Activated T-helper 17 cell treated with anti-CD3 and anti-CD28 coated beads, Interleukin-2, amount 50 U/mL, for 72 hours (primary cell): ENCODE data around the gene GSN. TPM values are rescaled to one million over a fixed set of nuclear protein-coding genes. Genes with fewer than 3 reads are reported as not detected.

Source experiments
- ATAC-seq: fragments of 150-1000 bp; cut with Tn5 transposase; replicated peaks from 2 replicates; pipeline ENCODE4 v1.10.0; 2021; ENCODE audit warnings: mild to moderate bottlenecking, moderate library complexity
- H3K27ac Mint-ChIP-seq: one replicate; pipeline ENCODE4 v1.8.0; 2022; ENCODE audit warnings: mixed read lengths
- H3K27me3 Mint-ChIP-seq: one replicate; pipeline ENCODE4 v1.8.0; 2022; ENCODE audit warnings: mixed read lengths
- H3K36me3 Mint-ChIP-seq: one replicate; pipeline ENCODE4 v1.8.0; 2022; ENCODE audit warnings: low read depth, mild to moderate bottlenecking, mixed read lengths
- H3K4me1 Mint-ChIP-seq: one replicate; pipeline ENCODE4 v1.8.0; 2022; ENCODE audit warnings: mixed read lengths
- H3K4me3 Mint-ChIP-seq: one replicate; pipeline ENCODE4 v1.8.0; 2022; ENCODE audit warnings: mild to moderate bottlenecking, mixed read lengths
- H3K9me3 Mint-ChIP-seq: one replicate; pipeline ENCODE4 v1.8.0; 2022; ENCODE audit warnings: mixed read lengths
- total RNA-seq, 2 donors: library from RNA; stranded (reverse); gene quantifications; one replicate each; pipeline ENCODE4 v1.2.3, GENCODE V29; 2022

GSN gene
- total RNA-seq, result 1 to 10 TPM; 5.1 to 5.6 TPM

DNA sequence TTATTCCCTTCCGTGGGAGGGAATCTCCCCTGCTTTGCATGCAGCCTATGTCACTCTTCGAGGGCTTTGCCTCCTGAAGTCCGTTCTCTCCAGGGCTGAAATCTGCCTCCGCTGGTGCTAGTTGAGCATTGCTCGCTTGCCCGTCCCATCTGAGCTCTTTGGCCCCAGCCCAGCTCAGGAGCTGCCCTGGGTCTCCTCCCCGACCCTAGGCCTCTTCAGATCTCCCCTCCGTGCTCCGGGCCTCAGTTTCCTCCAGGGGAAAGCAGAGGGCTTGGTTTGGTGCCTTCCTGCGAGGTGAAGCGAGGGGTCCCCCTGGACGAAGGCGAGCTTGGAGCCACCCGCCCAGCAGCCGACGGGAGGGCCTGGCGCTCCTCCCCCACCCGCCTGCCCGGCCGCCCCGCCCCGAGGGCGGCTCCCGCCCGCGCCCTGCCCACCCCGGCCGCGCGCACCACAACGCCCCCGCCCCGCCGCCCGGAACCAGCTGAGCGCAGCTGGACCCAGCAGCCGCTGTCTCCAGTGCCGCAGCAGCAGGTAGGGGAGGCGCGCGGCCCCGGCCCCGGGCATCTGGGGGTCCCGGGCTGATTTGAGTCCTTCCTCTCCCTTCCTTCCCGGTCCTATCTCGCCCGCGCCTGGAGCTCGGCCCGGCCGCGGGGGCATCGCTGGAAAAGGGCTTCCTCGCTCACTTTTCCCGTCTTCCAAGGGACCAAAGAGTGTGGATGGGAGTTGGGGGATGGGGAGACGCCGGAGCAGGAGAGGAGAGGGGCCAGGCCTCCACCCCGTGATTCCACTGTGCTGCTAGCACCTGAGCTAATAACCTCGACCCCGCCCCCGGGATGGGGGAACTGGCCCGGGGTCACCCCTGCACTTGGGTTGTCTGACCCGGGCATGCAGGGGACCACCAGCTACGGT lies at the start of gene GSN:
Gene GSN (plus strand): TSS at position 474 of the 909 bp plus-strand sequence. CDS start 33,810 bp downstream, outside the sequence.
- ATAC-seq, result peak; percentile 87
- peaks cover 4% of the 10 kb centered on the region for H3K4me1 Mint-ChIP-seq
- peak within 1 kb of the TSS; percentile 74 for H3K4me3 Mint-ChIP-seq
- H3K27me3 Mint-ChIP-seq, result no peaks in the 10 kb centered on the region
- H3K27ac Mint-ChIP-seq, result peak within 1 kb of the TSS; percentile 71
- H3K9me3 Mint-ChIP-seq, result no peaks in the 10 kb centered on the region
- H3K36me3 Mint-ChIP-seq, result no peaks in the 10 kb centered on the region

DNA sequence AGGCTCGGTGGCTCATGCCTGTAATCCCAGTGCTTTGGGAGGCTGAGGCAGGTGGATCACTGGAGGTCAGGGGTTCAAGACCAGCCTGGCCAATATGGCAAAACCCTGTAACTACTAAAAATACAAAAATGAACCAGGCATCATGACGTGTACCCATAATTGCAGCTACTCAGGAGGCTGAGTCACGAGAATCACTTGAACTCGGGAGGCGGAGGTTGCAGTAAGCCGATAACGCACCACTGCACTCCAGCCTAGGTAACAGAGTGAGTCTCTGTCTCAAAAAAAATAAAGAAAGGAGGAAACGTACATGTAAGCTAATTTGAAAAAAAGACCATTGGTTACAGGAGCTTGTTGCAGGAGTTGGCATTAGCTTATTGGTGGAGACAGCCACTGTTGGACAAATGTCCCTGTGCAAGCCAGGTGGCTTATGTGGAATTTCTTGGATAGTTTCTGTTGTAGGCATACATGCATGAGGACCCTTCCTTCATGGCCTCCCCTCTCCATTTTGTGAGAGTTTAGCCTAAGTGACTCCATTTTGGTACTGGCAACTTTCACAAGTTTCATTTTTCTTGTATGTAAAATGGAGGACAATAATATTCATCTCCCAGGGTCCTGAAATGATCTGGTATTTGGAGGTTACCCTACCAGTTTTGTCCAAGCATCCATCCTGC lies 49.5 kb upstream of the GSN start:
- Mint-ChIP-seq H3K27me3 (no peaks in the 10 kb centered on the region), H3K4me3 (no peak overlapping the region), H3K36me3 (peaks cover 7% of the 10 kb centered on the region), H3K9me3 (no peaks in the 10 kb centered on the region), H3K27ac (no peak overlapping the region), H3K4me1 (peaks cover 8% of the 10 kb centered on the region)
- ATAC-seq, result no peak

DNA sequence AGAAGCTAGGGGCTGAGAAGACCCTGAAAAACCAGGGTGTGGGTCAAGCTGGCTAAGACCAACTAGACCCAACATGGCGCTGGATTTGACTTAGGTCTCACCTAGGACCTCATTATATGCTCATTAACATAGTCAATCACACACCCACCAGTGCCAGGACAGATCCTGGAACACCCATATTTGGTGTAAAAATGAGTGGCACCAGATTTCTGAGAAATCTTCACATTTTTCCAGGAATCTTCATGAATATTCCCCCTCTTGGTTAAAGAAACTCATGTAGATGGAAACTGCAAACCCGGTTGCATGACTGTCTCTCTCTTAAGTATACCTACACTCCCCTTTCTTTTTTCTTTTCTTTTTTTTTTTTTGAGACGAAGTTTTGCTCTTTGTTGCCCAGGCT lies 48.4 kb upstream of the GSN start:
- peak; percentile 11 for ATAC-seq
- peaks cover 8% of the 10 kb centered on the region for H3K4me1 Mint-ChIP-seq
- no peaks in the 10 kb centered on the region for H3K27me3 Mint-ChIP-seq
- H3K4me3 Mint-ChIP-seq, result no peak overlapping the region
- H3K36me3 Mint-ChIP-seq, result peaks cover 7% of the 10 kb centered on the region
- no peaks in the 10 kb centered on the region for H3K9me3 Mint-ChIP-seq
- no peak overlapping the region for H3K27ac Mint-ChIP-seq

DNA sequence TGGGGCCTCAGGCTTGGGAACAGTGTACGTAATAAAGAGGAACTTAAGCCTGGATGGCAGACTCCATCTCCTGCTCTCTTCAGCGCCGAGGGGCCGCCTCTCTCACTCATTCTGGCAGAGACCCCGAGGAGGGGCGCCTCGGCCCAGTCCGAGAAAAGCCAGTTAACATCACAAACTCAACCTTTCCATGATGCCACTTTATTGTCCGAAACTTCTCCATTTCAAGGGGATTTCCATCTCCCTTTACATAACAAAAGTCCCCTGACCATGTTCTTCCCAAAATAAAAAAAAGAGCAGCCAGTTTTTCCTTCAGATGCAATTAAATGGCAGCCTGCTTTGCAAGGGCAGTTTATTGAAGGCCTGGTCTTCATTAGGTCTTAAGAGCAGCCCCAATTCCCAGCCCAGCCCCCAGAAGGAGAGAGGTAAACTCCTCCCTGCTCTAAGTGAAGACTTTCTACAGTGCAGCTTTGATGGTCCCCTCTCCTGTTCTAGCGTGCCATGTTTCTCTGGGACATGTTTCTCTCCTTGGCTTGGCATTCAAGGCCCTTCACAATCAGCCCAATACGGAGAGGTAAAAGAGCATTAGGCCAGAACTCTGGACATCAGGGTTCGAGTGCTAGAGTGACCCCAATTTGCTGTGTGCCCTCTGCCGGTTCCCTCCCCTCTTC lies 46.8 kb upstream of the GSN start:
- no peak for ATAC-seq
- Mint-ChIP-seq H3K36me3 (peaks cover 7% of the 10 kb centered on the region), H3K4me1 (peaks cover 8% of the 10 kb centered on the region), H3K4me3 (no peak overlapping the region), H3K9me3 (no peaks in the 10 kb centered on the region), H3K27me3 (no peaks in the 10 kb centered on the region), H3K27ac (no peak overlapping the region)

DNA sequence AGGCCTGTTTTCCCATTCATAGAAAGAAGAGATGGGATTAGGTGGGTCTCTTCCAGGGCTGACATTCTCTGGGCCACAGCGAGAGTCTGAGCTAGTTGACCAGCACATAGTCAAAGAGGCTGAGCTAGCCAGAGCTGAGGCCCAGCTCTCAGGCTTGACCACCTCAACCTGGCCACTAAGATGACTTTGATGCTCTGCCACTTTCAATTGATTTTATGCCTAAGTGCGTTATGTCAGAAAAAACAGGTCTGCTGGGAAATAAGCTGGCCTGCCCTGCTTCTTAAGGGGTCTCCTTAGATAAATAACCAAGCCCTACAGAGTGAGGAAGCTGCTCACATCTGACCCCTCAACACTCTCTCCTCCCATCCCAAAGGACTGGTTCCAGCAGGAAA lies 46.3 kb upstream of the GSN start:
- Mint-ChIP-seq H3K4me1 (peaks cover 8% of the 10 kb centered on the region), H3K27ac (no peak overlapping the region), H3K4me3 (no peak overlapping the region), H3K27me3 (no peaks in the 10 kb centered on the region), H3K9me3 (no peaks in the 10 kb centered on the region), H3K36me3 (peaks cover 7% of the 10 kb centered on the region)
- no peak for ATAC-seq

DNA sequence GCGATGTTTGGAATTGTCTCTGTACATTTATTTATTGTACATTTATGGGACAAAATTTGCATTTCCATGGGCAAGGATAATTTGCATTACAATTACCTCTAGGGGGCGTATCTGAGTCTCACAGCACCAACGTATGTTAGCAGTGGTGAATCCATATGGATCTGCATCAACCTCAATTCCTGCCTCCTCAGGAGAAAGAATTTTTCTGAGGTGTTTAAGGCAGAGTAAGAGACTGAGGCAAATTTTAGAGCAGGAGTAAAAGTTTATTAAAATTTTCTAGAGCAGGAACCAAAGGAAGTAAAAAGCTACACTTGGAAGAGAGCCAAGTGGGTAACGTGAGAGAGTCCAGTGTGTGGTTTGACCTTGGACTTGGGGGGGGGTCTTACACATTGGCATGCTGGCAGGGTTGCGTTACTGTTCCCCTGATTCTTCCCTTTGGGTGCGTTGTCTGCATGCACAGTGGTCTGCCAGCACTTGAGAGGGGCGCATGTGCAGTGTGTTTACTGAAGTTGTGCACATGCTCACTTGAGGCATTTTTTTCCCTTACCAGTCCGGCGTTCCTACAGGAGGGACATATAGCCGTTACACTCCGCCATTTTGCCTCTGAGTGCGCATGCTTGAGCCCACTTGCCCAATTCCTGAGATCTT lies 45.3 kb upstream of the GSN start:
- peaks cover 5% of the 10 kb centered on the region for H3K36me3 Mint-ChIP-seq
- no peaks in the 10 kb centered on the region for H3K9me3 Mint-ChIP-seq
- H3K4me1 Mint-ChIP-seq, result peaks cover 6% of the 10 kb centered on the region
- H3K27ac Mint-ChIP-seq, result no peak overlapping the region
- H3K4me3 Mint-ChIP-seq, result no peak overlapping the region
- no peak for ATAC-seq
- H3K27me3 Mint-ChIP-seq, result no peaks in the 10 kb centered on the region

DNA sequence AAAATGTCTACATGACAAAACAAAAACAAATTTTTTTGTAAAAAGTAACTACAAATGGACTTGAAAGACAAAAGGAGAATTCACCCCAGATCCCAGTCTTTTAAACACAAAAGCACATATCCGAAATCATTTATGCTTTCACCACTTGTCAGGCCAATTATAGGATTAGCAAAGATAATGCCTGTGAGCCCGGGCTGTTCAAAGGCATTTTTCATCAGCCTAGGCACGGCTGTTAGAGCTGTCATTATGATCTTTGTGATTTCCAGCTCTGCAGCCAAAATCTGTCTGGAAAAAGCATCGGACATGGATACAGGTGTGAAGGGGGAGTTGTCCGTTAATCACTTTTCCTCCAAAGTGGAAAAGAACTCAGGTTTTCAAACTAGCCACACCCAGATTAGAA lies 42.7 kb upstream of the GSN start:
- ATAC-seq, result no peak
- H3K4me1 Mint-ChIP-seq, result no peaks in the 10 kb centered on the region
- no peaks in the 10 kb centered on the region for H3K9me3 Mint-ChIP-seq
- no peak overlapping the region for H3K4me3 Mint-ChIP-seq
- H3K36me3 Mint-ChIP-seq, result no peaks in the 10 kb centered on the region
- no peak overlapping the region for H3K27ac Mint-ChIP-seq
- H3K27me3 Mint-ChIP-seq, result no peaks in the 10 kb centered on the region

DNA sequence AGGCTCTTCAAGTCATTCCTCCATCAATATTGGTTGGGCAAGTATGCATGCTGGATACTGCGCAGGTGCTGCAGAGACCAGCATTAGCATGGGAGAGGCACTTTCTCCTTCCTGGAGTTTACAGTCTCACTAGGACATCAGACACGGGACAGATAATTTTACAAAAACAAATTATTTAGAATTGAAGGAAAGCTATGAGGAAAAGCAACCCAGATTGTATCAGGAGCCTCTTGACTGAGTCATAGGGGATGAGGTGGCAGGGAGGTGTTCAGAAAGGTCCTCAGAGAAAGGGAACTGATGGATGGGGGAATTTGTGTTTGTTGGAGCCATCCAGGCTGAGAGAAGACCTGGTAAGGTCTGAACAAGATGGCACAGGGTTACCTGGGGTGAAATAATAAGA lies 41.8 kb upstream of the GSN start:
- no peaks in the 10 kb centered on the region for H3K27me3 Mint-ChIP-seq
- ATAC-seq, result no peak
- H3K4me3 Mint-ChIP-seq, result no peak overlapping the region
- no peak overlapping the region for H3K27ac Mint-ChIP-seq
- H3K4me1 Mint-ChIP-seq, result no peaks in the 10 kb centered on the region
- no peaks in the 10 kb centered on the region for H3K9me3 Mint-ChIP-seq
- peaks cover 5% of the 10 kb centered on the region for H3K36me3 Mint-ChIP-seq

DNA sequence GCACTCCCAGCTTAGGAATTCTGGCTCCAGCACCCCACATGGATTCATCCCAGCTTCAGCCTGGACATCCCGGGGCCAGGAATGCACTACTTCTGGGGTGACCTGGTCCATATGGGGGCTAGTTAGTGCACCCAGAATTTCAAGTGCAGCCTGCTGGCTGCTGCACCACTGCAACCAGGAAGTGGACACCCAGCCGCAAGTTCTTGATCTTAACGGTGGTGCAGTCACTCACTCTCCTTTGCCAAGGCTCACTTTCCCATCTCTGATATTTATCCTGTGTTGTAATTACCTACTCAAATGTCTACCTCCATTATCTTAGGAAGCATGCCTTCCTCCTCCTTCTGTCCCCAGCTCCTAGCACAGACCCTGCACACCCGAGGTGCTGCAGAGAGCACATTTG lies 40.1 kb upstream of the GSN start:
- H3K27me3 Mint-ChIP-seq, result no peaks in the 10 kb centered on the region
- H3K4me3 Mint-ChIP-seq, result no peak overlapping the region
- no peak for ATAC-seq
- no peaks in the 10 kb centered on the region for H3K9me3 Mint-ChIP-seq
- peaks cover 16% of the 10 kb centered on the region for H3K36me3 Mint-ChIP-seq
- no peaks in the 10 kb centered on the region for H3K4me1 Mint-ChIP-seq
- H3K27ac Mint-ChIP-seq, result no peak overlapping the region

DNA sequence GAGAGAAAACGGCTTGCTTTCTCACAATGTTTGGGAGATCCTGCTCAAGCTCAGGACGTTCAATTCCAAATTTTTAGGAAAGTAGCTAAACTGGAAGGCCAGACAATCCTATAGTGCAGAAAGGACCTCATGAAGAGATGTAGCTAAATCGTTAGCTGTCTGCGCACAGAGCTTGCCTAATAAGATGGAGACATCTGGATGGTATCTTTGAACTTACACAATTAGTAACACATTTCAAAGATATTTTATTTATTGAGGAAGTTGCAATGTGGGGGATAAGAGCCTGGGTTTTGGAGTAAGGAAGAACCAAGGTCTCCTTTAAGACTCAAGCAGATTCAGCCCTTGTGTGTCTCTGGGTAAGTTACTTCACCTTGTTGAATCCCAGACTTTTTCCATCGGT lies 37.7 kb upstream of the GSN start:
- Mint-ChIP-seq H3K9me3 (no peaks in the 10 kb centered on the region), H3K27me3 (no peaks in the 10 kb centered on the region), H3K4me1 (no peaks in the 10 kb centered on the region), H3K4me3 (no peak overlapping the region), H3K36me3 (peaks cover 16% of the 10 kb centered on the region), H3K27ac (no peak overlapping the region)
- ATAC-seq, result no peak

DNA sequence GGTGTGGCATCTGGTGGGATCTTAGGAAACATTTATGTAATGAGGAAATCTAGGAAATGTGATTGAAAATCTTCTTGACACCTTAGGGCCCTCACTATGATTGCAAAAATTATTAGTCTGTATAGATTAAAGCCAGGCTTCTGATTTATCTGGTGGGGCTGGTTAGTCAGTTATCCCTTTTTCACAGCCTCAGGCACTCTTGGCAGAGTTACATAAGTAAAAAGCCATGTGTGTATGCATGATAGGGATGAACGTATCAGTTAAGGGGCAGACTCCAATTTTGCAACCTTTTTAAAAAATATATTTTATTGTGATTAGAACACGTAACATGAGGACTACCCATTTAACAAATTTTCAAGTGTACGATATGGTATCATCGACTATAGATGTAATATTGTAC lies 35.7 kb upstream of the GSN start:
- H3K27ac Mint-ChIP-seq, result no peak overlapping the region
- no peaks in the 10 kb centered on the region for H3K9me3 Mint-ChIP-seq

DNA sequence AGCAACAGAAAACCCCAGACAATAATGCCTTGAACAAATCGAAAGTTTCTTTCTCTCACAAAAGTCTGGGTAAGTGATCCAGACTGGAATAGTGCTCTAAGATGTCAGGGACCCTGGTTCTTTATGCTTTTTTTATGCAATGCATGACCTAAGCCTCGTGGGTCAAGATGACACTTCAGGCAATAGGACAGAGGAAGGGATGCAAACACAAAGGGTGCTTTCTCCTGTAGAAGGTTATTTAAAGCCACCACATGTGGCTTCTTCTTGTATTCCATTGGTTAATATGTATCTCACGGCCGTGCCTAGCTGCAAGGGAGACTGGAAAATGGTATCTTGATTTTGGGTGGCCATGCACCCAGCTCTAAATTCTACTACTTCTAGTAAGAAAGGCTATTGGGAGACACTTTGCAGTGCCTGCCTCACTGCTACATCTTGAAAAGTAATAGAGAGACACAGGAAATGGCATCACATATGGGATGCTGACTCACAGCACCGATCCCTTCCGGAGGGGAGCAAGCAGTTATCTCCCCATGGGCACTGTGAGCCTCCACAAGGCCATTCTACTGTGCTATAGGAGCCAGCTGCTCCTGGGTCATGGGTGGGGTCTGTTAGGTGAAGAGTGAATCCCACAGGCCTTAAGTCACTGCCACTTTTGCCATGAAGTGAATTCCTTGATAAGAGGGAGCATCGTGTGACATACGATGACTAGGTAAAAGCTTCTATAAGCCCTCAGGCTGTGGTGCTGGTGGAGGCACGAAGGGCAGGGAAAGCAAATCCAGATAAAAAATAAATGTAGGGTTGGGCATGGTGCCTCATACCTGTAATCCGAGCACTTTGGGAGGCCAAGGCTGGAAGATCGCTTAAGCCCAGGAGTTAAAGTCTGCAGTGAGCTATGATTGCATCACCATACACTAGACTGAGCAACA lies 33.8 kb upstream of the GSN start:
- Mint-ChIP-seq H3K9me3 (no peaks in the 10 kb centered on the region), H3K27ac (no peak overlapping the region), H3K4me3 (no peak overlapping the region), H3K4me1 (no peaks in the 10 kb centered on the region), H3K36me3 (peaks cover 16% of the 10 kb centered on the region), H3K27me3 (no peaks in the 10 kb centered on the region)
- no peak for ATAC-seq

More for the DNA sequence above, 35.7 kb upstream of the GSN start:
- H3K4me3 Mint-ChIP-seq, result no peak overlapping the region
- H3K27me3 Mint-ChIP-seq, result no peaks in the 10 kb centered on the region
- no peak for ATAC-seq
- H3K36me3 Mint-ChIP-seq, result peaks cover 16% of the 10 kb centered on the region
- no peaks in the 10 kb centered on the region for H3K4me1 Mint-ChIP-seq

DNA sequence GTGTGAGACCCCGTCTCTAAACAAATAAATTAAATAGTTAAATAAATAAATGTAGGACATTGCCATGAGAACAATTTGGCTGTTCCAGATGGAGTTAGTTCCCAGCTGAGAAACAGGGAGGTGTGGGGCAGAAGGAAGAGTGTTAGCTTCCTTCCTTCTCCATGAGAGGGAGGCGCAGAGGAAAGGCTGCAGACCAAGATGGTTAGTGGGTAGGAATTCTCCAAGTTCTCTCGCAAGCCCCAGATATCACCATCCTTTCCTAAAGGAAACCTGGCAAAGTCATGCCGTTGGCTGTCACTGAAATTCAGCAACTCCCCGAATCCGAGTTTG lies 33.2 kb upstream of the GSN start:
- no peaks in the 10 kb centered on the region for H3K27me3 Mint-ChIP-seq
- H3K9me3 Mint-ChIP-seq, result no peaks in the 10 kb centered on the region
- no peak overlapping the region for H3K4me3 Mint-ChIP-seq
- peaks cover 16% of the 10 kb centered on the region for H3K36me3 Mint-ChIP-seq
- ATAC-seq, result no peak
- H3K27ac Mint-ChIP-seq, result no peak overlapping the region
- H3K4me1 Mint-ChIP-seq, result no peaks in the 10 kb centered on the region

DNA sequence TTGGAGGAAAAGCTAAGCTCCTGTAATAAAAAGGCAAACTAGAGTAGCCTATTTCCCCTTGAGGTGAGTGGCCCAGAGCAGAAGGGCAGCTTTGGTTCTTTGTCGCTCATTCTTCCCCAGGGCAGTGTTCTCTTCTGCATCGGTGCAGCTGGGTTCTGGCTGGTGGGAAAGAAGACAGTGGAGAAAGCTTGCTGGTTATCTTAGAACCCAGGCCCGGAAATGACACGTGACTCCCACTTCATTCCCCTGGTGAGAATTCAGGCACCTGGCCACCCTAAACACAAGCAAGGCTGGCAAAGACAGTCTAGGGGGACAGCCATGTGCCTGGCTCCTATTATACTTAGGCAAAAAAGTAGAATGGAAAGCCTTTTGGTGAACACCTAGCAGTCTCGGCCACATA lies 32.5 kb upstream of the GSN start:
- no peak overlapping the region for H3K27ac Mint-ChIP-seq
- H3K27me3 Mint-ChIP-seq, result no peaks in the 10 kb centered on the region
- no peak overlapping the region for H3K4me3 Mint-ChIP-seq
- no peak for ATAC-seq
- H3K4me1 Mint-ChIP-seq, result no peaks in the 10 kb centered on the region
- no peaks in the 10 kb centered on the region for H3K9me3 Mint-ChIP-seq
- peaks cover 16% of the 10 kb centered on the region for H3K36me3 Mint-ChIP-seq
